IMR-90 (cell line): ENCODE data around the gene RIC8B. TPM values are rescaled to one million over a fixed set of nuclear protein-coding genes. Genes with fewer than 3 reads are reported as not detected.

ENCODE experiments used
- ATAC-seq: fragments of 200-7000 bp; cut with Tn5 transposase; 2 replicates; pipeline ENCODE4 v1.9.1; 2020; ENCODE audit warnings: low read depth, mild to moderate bottlenecking, moderate library complexity
- BruUV-seq: library from RNA; stranded (reverse); fragments of 400-500 nt; replicated peaks from 2 replicates; lab custom pipeline; 2021; lab: Mats Ljungman, UMichigan
- CTCF ChIA-PET: fragments of 300-600 bp; formaldehyde crosslinking; extraction: SDS; loops from one replicate; lab custom pipeline; 2021; ENCODE audit warnings: antibody characterized with exemption; lab: Yijun Ruan, JAX
- POLR2A ChIA-PET: fragments of 300-600 bp; sonication (Branson Sonifier 250); formaldehyde crosslinking; loops from one replicate; lab custom pipeline; 2022; ENCODE audit warnings: antibody characterized with exemption; ENCODE audit not compliant: unreplicated experiment; lab: Charles Lee
- DNase-seq: peaks from one replicate; pipeline ENCODE4 v3.0.0; 2013
- H2AFZ ChIP-seq: replicated peaks from 2 replicates; pipeline ENCODE3; 2013; ENCODE audit warnings: low read length, mild to moderate bottlenecking; ENCODE audit not compliant: poor library complexity
- H2AK5ac ChIP-seq: 2 replicates; pipeline ENCODE4 v1.6.1; 2013; ENCODE audit warnings: low read depth, low read length, inconsistent platforms
- H2AK9ac ChIP-seq: replicated peaks from 2 replicates; pipeline ENCODE3; 2013; ENCODE audit warnings: mild to moderate bottlenecking, low read depth, low read length, moderate library complexity; ENCODE audit not compliant: poor library complexity
- H2BK120ac ChIP-seq: 2 replicates; pipeline ENCODE4 v1.6.1; 2013; ENCODE audit warnings: low read depth, low read length, inconsistent platforms
- H2BK15ac ChIP-seq: 3 replicates; pipeline ENCODE4 v1.6.1; 2013; ENCODE audit warnings: low read depth, low read length, inconsistent platforms
- H2BK20ac ChIP-seq: 2 replicates; pipeline ENCODE4 v1.6.1; 2013; ENCODE audit warnings: low read depth, mild to moderate bottlenecking, inconsistent platforms, low read length, moderate library complexity
- H2BK5ac ChIP-seq: 2 replicates; pipeline ENCODE4 v1.6.1; 2013; ENCODE audit warnings: mild to moderate bottlenecking, low read depth, low read length, inconsistent platforms; ENCODE audit not compliant: poor library complexity, severe bottlenecking
- H3K14ac ChIP-seq: replicated peaks from 2 replicates; pipeline ENCODE4 v1.6.1; 2013; ENCODE audit warnings: low read depth, low read length, inconsistent platforms
- H3K18ac ChIP-seq: 2 replicates; pipeline ENCODE4 v1.6.1; 2013; ENCODE audit warnings: low read depth, low read length, control low read depth
- H3K23ac ChIP-seq: 2 replicates; pipeline ENCODE4 v1.6.1; 2013; ENCODE audit warnings: low read depth, low read length, inconsistent platforms
- H3K27ac ChIP-seq: 2 replicates; pipeline ENCODE4 v1.5.1; 2013; ENCODE audit warnings: mild to moderate bottlenecking, control low read depth, low read length; ENCODE audit not compliant: insufficient read depth
- H3K27me3 ChIP-seq: 2 replicates; pipeline ENCODE4 v1.6.1; 2013; ENCODE audit warnings: low read length; ENCODE audit not compliant: control insufficient read depth, insufficient read depth
- H3K36me3 ChIP-seq: 2 replicates; pipeline ENCODE4 v1.6.1; 2013; ENCODE audit warnings: low read length, mixed read lengths; ENCODE audit not compliant: control insufficient read depth, insufficient read depth
- H3K4ac ChIP-seq: 2 replicates; pipeline ENCODE4 v1.6.1; 2013; ENCODE audit warnings: low read depth, low read length, inconsistent platforms
- H3K4me1 ChIP-seq: 2 replicates; pipeline ENCODE4 v1.6.1; 2013; ENCODE audit warnings: low read length, mixed read lengths; ENCODE audit not compliant: control insufficient read depth, insufficient read depth
- H3K4me2 ChIP-seq: 2 replicates; pipeline ENCODE4 v1.6.1; 2013; ENCODE audit warnings: low read depth, mild to moderate bottlenecking, control low read depth, low read length, moderate library complexity
- H3K4me3 ChIP-seq: 2 replicates; pipeline ENCODE4 v1.5.1; 2013; ENCODE audit warnings: low read depth, mild to moderate bottlenecking, control low read depth, low read length, moderate library complexity; ENCODE audit not compliant: insufficient read depth
- H3K56ac ChIP-seq: 2 replicates; pipeline ENCODE4 v1.6.1; 2013; ENCODE audit warnings: low read length, inconsistent platforms; ENCODE audit not compliant: insufficient read depth; ENCODE audit errors: extremely low read depth
- H3K79me1 ChIP-seq, 2 experiments: 2 replicates each; pipeline ENCODE4 v1.6.1; 2013; ENCODE audit warnings: low read length in 2 of 2, inconsistent platforms in 1 of 2, low read depth in 1 of 2
- H3K9ac ChIP-seq: 2 replicates; pipeline ENCODE4 v1.6.1; 2013; ENCODE audit warnings: low read depth, low read length, control low read depth
- H3K9me1 ChIP-seq: 2 replicates; pipeline ENCODE4 v1.6.1; 2013; ENCODE audit warnings: low read length, inconsistent platforms; ENCODE audit not compliant: insufficient read depth
- H3K9me3 ChIP-seq: 2 replicates; pipeline ENCODE4 v1.6.1; 2013; ENCODE audit warnings: low read length; ENCODE audit not compliant: control insufficient read depth, insufficient read depth
- H4K20me1 ChIP-seq: 2 replicates; pipeline ENCODE4 v1.6.1; 2013; ENCODE audit warnings: low read length, inconsistent platforms; ENCODE audit not compliant: insufficient read depth
- H4K5ac ChIP-seq: 2 replicates; pipeline ENCODE4 v1.6.1; 2013; ENCODE audit warnings: mild to moderate bottlenecking, low read depth, low read length, control low read depth
- H4K8ac ChIP-seq, 2 experiments: 2 replicates each; pipeline ENCODE4 v1.6.1; 2013; ENCODE audit warnings: low read depth in 2 of 2, low read length in 2 of 2, control low read depth in 1 of 2, inconsistent platforms in 1 of 2
- H4K91ac ChIP-seq: 2 replicates; pipeline ENCODE4 v1.6.1; 2013; ENCODE audit warnings: low read depth, low read length, inconsistent platforms; ENCODE audit not compliant: insufficient read depth
- BHLHE40 ChIP-seq: fragments of 150-350 bp; IDR thresholded peaks from 2 replicates; pipeline ENCODE4 v1.6.1; 2016; ENCODE audit warnings: mild to moderate bottlenecking, low read depth, low read length
- CEBPB ChIP-seq: IDR thresholded peaks from 2 replicates; pipeline ENCODE4 v1.6.1; 2012; ENCODE audit warnings: low read depth, low read length, improper control_type of control experiment
- CHD1 ChIP-seq: IDR thresholded peaks from 2 replicates; pipeline ENCODE4 v1.6.1; 2012; ENCODE audit warnings: low read depth, low read length, improper control_type of control experiment
- FOS ChIP-seq: fragments of 150-350 bp; IDR thresholded peaks from 2 replicates; pipeline ENCODE4 v1.6.1; 2016; ENCODE audit warnings: low read depth, low read length
- MAFK ChIP-seq: IDR thresholded peaks from 2 replicates; pipeline ENCODE4 v1.6.1; 2012; ENCODE audit warnings: low read depth, low read length, improper control_type of control experiment
- MAZ ChIP-seq: IDR thresholded peaks from 2 replicates; pipeline ENCODE4 v1.6.1; 2012; ENCODE audit warnings: low read depth, mild to moderate bottlenecking, low read length, improper control_type of control experiment, moderate library complexity, borderline replicate concordance
- MXI1 ChIP-seq: IDR thresholded peaks from 2 replicates; pipeline ENCODE4 v1.6.1; 2012; ENCODE audit warnings: low read depth, mild to moderate bottlenecking, low read length, moderate library complexity, borderline replicate concordance
- NFE2L2 ChIP-seq: fragments of 150-350 bp; IDR thresholded peaks from 2 replicates; pipeline ENCODE4 v1.6.1; 2016; ENCODE audit warnings: low read depth, mild to moderate bottlenecking, low read length
- POLR2A ChIP-seq: IDR thresholded peaks from 2 replicates; pipeline ENCODE4 v1.6.1; 2012; ENCODE audit warnings: mild to moderate bottlenecking, low read depth, low read length
- RAD21 ChIP-seq: IDR thresholded peaks from 2 replicates; pipeline ENCODE4 v1.6.1; 2012; ENCODE audit warnings: low read length, improper control_type of control experiment
- RCOR1 ChIP-seq: IDR thresholded peaks from 2 replicates; pipeline ENCODE4 v1.6.1; 2012; ENCODE audit warnings: mild to moderate bottlenecking, low read length, improper control_type of control experiment; ENCODE audit not compliant: insufficient replicate concordance
- RFX5 ChIP-seq: IDR thresholded peaks from 2 replicates; pipeline ENCODE4 v1.8.0; 2012; ENCODE audit warnings: low read depth, mild to moderate bottlenecking, low read length, moderate library complexity
- SMC3 ChIP-seq: fragments of 150-350 bp; IDR thresholded peaks from 2 replicates; pipeline ENCODE4 v1.6.1; 2016; ENCODE audit warnings: low read depth, mild to moderate bottlenecking, antibody characterized with exemption, low read length, moderate library complexity
- WGBS, 2 experiments: methylation state at CpG; one replicate each; pipeline versions ENCODE4 v1.1.5 to v1.1.7; 2013; ENCODE audit warnings: missing lambda C conversion rate in 2 of 2; ENCODE audit not compliant: insufficient read length in 1 of 2; ENCODE audit errors: extremely low coverage in 2 of 2; 5-methylcytosine and 5-hydroxymethylcytosine counted together
- dilution Hi-C: fragments of 300-500 bp; cut with HindIII; formaldehyde crosslinking; loops from one replicate; pipeline ENCODE4 v1.14.3; 2018; ENCODE audit warnings: low sequenced_read_pairs; ENCODE audit not compliant: unreplicated experiment
- in situ Hi-C: fragments of 300-500 bp; cut with MboI; formaldehyde crosslinking; loops from 3 replicates; pipeline ENCODE4 v1.14.3; 2019; ENCODE audit warnings: low sequenced_read_pairs, inconsistent platforms, mixed read lengths
- intact Hi-C: fragments of 100-400 bp; cut with micrococcal nuclease; formaldehyde crosslinking; loops from 2 replicates; pipeline ENCODE4 v1.10.0; 2022
- polyA plus RNA-seq, 3 experiments: library from polyadenylated mRNA; depleted of rRNA; stranded (reverse); fragments of >200 nt; gene quantifications; 2 replicates each; pipeline ENCODE4 v1.2.3, GENCODE V29; 2012; ENCODE audit warnings: low replicate concordance in 1 of 3
- total RNA-seq: library from RNA; depleted of rRNA; stranded (reverse); fragments of >200 nt; gene quantifications from 2 replicates; pipeline ENCODE4 v1.2.3, GENCODE V29; 2012
- TF ChIP-seq, protein P1 (sequence below): fragments of 150-350 bp; IDR thresholded peaks from 2 replicates; pipeline ENCODE4 v1.6.1; 2016; ENCODE audit warnings: low read depth, mild to moderate bottlenecking, low read length, moderate library complexity, borderline replicate concordance
- TF ChIP-seq, protein P2 (sequence below): fragments of 150-350 bp; IDR thresholded peaks from 2 replicates; pipeline ENCODE4 v1.6.1; 2017; ENCODE audit warnings: mild to moderate bottlenecking, antibody characterized with exemption, low read length, low read depth
- TF ChIP-seq, protein P3 (sequence below): conservative IDR thresholded peaks from 2 replicates; pipeline ENCODE4 v1.5.1; 2012; ENCODE audit warnings: mild to moderate bottlenecking, low read depth, low read length, improper control_type of control experiment

The RIC8B gene
- total and polyA plus RNA-seq, 2 of the 4 experiments (the other 2 are of a cell fraction), result 5.5 to 19.5 TPM

- WGBS, 2 experiments, result 65% methylated on average over 3 of the region's 5 CpGs; no CpG with 5 or more reads in 1 of the 2 experiments
Measured at GRCh38 chr12:106740818-106741217, 33.7 kb upstream of the RIC8B start.

More at GRCh38 chr12:106740818-106741217, 33.7 kb upstream of the RIC8B start:
- Histone ChIP-seq H2BK20ac (no peak overlapping the region), H3K27me3 (peaks cover 15% of the 10 kb centered on the region), H3K56ac (no peak overlapping the region), H3K79me1 (no peaks in the 10 kb centered on the region), H3K23ac (no peak overlapping the region), H3K36me3 (no peaks in the 10 kb centered on the region), H4K20me1 (no peaks in the 10 kb centered on the region), H2BK15ac (no peak overlapping the region), H2AK5ac (no peak overlapping the region), H4K8ac (no peak overlapping the region), H4K5ac (no peak overlapping the region), H2AK9ac (no peak overlapping the region), H3K4me3 (no peak overlapping the region), H3K14ac (no peak overlapping the region), H3K27ac (no peak overlapping the region), H3K9me1 (no peaks in the 10 kb centered on the region), H2AFZ (no peak overlapping the region), H3K4me2 (no peak overlapping the region), H4K91ac (no peak overlapping the region), H3K4ac (no peak overlapping the region), H3K4me1 (no peaks in the 10 kb centered on the region), H2BK5ac (no peak overlapping the region), H2BK120ac (no peak overlapping the region), H3K18ac (no peak overlapping the region), H3K9ac (no peak overlapping the region), H3K9me3 (no peaks in the 10 kb centered on the region)
- ChIA-PET POLR2A (no interaction called here), CTCF (interaction anchor here (0.8 kb wide), 1 partner anchor 36 kb away, joined by 3 read pairs; no protein-coding TSS in a partner anchor)
- no peak for ATAC-seq
- BruUV-seq, result no TSS peak
- TF ChIP-seq MAFK (no peak), MXI1 (no peak), POLR2A (no peak), RAD21 (no peak), SMC3 (no peak), MAZ (no peak), RCOR1 (no peak), BHLHE40 (no peak), CEBPB (no peak), CHD1 (no peak), RFX5 (no peak), NFE2L2 (no peak), FOS (no peak)
- TF ChIP-seq, protein P1, sequence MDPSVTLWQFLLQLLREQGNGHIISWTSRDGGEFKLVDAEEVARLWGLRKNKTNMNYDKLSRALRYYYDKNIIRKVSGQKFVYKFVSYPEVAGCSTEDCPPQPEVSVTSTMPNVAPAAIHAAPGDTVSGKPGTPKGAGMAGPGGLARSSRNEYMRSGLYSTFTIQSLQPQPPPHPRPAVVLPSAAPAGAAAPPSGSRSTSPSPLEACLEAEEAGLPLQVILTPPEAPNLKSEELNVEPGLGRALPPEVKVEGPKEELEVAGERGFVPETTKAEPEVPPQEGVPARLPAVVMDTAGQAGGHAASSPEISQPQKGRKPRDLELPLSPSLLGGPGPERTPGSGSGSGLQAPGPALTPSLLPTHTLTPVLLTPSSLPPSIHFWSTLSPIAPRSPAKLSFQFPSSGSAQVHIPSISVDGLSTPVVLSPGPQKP, result no peak
- TF ChIP-seq, protein P2, sequence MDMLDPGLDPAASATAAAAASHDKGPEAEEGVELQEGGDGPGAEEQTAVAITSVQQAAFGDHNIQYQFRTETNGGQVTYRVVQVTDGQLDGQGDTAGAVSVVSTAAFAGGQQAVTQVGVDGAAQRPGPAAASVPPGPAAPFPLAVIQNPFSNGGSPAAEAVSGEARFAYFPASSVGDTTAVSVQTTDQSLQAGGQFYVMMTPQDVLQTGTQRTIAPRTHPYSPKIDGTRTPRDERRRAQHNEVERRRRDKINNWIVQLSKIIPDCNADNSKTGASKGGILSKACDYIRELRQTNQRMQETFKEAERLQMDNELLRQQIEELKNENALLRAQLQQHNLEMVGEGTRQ, result no peak
- TF ChIP-seq, protein P3, sequence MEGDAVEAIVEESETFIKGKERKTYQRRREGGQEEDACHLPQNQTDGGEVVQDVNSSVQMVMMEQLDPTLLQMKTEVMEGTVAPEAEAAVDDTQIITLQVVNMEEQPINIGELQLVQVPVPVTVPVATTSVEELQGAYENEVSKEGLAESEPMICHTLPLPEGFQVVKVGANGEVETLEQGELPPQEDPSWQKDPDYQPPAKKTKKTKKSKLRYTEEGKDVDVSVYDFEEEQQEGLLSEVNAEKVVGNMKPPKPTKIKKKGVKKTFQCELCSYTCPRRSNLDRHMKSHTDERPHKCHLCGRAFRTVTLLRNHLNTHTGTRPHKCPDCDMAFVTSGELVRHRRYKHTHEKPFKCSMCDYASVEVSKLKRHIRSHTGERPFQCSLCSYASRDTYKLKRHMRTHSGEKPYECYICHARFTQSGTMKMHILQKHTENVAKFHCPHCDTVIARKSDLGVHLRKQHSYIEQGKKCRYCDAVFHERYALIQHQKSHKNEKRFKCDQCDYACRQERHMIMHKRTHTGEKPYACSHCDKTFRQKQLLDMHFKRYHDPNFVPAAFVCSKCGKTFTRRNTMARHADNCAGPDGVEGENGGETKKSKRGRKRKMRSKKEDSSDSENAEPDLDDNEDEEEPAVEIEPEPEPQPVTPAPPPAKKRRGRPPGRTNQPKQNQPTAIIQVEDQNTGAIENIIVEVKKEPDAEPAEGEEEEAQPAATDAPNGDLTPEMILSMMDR, result no peak
- dilution Hi-C loops (no loop called here), intact Hi-C loops (no loop called here), in situ Hi-C loops (no loop called here)
- no peak for DNase-seq
